Adipose tissue (tissue), 3 donors: Measurements from ENCODE around the gene MBL2. TPM values are rescaled to one million over a fixed set of nuclear protein-coding genes. Genes with fewer than 3 reads are reported as not detected.

Experiments
- H3K27ac ChIP-seq: one replicate; pipeline ENCODE4 v1.5.1; 2013; ENCODE audit warnings: low read depth, low read length
- WGBS, 3 donors: extraction: QIAGEN DNeasy Blood & Tissue Kit; methylation state at CpG; one replicate each; pipeline ENCODE4 v1.1.7; 2013; 5-methylcytosine and 5-hydroxymethylcytosine counted together
- polyA plus RNA-seq, 3 donors: library from polyadenylated mRNA; stranded (reverse); fragments of 200-250 nt; gene quantifications; one replicate each; pipeline ENCODE4 v1.2.3, GENCODE V29; 2013
- donor health status: healthy with polysubstance abuse.
- donor health status: Bipolar disorder and iron deficiency.
- donor health status: healthy.

Gene MBL2
- polyA plus RNA-seq, 3 donors: not detected

- H3K27ac ChIP-seq: no peak overlapping the region
- 87 to 92% (median 89%) methylated on average over 10 to 12 of the region's 12 CpGs for WGBS, 3 donors
Observed at GRCh38 chr10:52775132-52775647, 2.6 kb upstream of the MBL2 start.

DNA sequence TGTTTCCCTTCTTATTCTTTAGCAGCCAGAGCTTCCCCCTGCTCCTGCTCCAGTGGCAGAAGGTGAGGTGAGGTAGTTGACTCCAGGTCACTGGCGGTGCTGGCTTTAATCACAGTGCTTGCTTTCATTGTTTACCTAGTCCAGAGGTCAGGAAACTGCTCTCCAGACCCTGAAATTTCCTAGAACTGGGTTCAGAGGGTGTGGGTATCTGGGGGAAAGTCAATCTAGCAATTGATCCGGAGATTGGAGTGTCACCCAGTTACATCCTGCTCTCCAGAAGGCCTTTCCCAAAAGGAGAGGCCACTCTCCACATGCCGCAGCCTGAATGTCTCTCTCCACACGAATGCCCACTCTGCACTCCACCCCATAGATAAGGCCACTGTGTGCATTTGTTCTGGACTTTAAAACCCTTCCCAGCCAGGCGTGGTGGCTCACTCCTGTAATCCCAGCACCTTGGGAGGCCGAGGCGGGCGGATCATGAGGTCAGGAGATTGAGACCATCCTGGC is 2.1 kb upstream of the MBL2 start:
- 52 to 78% (median 72%) methylated on average over 8 of the region's 8 CpGs for WGBS, 3 donors
- no peak overlapping the region for H3K27ac ChIP-seq

- H3K27ac ChIP-seq: no peak overlapping the region
- 86 to 97% (median 96%) methylated on average over 2 of the region's 2 CpGs for WGBS, 3 donors
Observed at GRCh38 chr10:52774182-52774581, 1.6 kb upstream of the MBL2 start.

DNA sequence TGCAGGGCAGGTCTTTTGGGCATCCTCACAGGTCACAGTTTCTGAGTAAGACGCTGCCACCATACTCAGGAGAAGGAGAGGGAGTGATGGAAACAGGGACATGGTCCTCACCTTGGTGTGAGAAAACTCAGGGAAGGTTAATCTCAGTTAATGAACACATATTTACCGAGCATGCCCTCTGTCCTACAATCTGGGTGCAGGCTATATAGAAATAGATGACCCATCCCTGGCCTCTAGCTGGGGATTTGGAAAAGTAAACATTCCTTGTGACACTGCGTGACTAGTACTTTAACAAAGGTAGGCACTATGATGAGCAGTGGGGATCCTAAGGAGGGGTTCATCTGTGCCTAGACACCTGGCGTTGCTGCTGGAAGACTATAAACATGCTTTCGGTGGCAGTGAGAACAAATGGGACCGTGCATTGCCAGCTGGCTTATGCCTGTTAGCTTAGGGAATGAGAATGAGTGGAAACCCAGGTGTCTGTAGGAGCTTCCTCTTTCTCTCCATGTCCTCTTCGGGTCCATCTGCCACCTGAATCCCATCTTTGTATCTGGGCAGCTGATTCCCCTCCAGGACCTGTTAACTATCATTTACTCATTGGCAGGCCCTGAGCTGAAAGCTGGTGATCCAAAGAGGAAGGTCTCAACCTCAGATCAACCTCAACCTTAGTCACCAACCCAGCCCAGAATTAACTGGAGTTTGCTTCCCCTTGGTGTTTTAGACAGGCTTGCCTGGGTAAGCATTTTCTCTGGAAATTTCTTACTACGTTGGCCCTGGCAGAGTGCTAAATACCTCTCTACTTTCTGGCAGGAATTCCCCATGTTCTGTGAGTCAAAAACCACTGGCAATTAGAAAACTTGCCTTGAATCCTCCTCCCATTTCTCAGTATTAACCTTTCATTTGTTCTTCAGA is 794 bp downstream of the MBL2 start:
- WGBS, 3 donors: 59 to 78% (median 69%) methylated on average over 8 of the region's 8 CpGs
- no peak overlapping the region for H3K27ac ChIP-seq

DNA sequence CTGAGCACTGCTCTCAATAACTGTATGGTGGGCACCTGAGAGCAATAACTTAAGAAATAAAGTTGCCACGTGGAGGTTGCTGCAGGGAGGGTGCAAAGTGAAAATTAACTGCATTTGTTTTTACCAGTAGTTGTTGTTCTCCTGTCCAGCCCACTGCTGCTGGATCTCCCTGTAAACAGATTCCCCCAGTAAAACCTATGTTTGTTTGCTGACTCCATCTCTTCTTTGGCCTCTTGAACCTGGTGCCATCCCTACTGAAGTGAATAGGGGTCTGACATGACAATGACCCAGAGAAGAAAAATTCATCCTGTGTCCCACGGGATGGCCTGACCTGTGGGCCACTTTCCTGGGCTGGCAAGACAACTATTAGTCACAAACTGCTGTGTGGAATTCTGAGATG is 1.7 kb downstream of the MBL2 start:
- H3K27ac ChIP-seq: no peak overlapping the region
- 40 to 46% (median 42%) methylated on average over 2 of the region's 2 CpGs for WGBS, 3 donors

GRCh38 chr10:52769966-52770365 is 2.6 kb downstream of the MBL2 start:
- 87 to 92% (median 92%) methylated on average over 2 of the region's 2 CpGs for WGBS, 3 donors

DNA sequence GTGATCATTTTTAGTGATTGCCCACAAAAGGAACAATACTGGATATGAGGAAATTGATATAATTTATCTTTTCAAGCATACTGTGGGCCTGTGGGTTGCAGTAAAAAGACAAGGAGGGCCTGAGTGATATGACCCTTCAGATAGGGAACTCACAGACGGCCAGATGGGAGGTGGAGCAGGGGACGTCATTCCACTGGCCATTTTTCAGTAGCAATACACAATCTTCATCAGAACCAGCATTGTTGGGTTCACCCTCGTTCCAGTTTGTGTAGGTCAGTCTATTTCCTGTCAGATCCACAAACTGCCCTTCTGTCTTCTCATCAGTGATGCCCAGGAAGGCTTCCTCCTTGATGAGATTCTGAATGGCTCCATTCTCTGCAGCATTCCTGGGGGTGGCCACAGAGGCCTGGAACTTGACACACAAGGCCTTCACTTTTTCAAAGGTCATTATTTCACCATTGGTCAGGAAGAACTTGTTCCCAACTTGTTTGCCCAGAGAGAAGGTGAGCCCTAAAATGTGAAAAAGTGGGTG is 4.5 kb downstream of the MBL2 start:
- WGBS, 3 donors: 50 to 75% (median 61%) methylated on average over 3 of the region's 3 CpGs
- no peak overlapping the region for H3K27ac ChIP-seq

More at GRCh38 chr10:52769966-52770365, 2.6 kb downstream of the MBL2 start:
- no peak overlapping the region for H3K27ac ChIP-seq

DNA sequence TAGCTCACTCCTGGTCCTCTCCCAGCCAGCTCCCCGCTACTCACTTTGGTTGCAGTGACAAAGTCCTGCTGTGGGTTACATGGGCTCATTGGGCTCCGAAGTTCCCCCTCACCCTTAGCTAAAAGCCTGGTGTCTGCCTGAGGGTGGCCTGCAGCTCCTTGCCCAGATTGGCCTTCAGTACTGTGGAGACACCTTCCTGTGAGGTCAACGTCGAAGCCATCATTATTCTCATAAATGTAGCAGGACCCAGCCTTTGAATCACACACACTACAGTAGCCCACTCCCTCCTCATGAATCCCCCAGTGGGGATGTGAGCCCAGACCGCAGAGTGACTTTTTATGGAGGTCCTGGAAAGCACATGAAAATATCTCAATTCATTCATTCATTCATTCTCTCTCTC is 10.5 kb downstream of the MBL2 start:
- no peak overlapping the region for H3K27ac ChIP-seq
- 86 to 87% (median 86%) methylated on average over 5 of the region's 5 CpGs for WGBS, 3 donors

GRCh38 chr10:52759154-52759553 is 13.4 kb downstream of the MBL2 start:
- WGBS, 3 donors: 23 to 49% (median 36%) methylated on average over 3 of the region's 3 CpGs

GRCh38 chr10:52758406-52758805 is 14.2 kb downstream of the MBL2 start:
- no peak overlapping the region for H3K27ac ChIP-seq
- 82 to 93% (median 86%) methylated on average over 2 of the region's 2 CpGs for WGBS, 3 donors

More at GRCh38 chr10:52759154-52759553, 13.4 kb downstream of the MBL2 start:
- H3K27ac ChIP-seq: no peak overlapping the region

- 68 to 74% (median 69%) methylated on average over 6 of the region's 6 CpGs for WGBS, 3 donors
Observed at GRCh38 chr10:52757773-52758172, 14.8 kb downstream of the MBL2 start.

DNA sequence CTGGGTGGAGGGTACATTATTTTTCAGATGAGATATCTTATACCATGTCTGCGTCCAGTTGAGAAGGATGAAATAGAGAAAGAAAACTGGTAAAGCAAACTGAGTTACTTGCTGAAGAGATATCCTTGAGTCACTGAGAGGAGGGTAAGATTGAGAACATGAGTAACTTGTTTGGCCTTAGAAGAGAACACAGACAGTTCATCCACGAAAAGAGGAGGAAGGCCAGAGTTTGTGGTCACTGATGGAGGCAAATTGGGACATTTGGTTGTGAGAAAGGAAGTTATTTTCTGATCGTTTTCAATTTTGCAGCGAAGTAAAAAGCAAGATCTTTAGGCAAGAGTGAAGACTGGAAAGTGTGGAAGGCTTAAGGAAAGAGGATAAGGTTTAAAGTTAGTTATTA is 15.6 kb downstream of the MBL2 start:
- H3K27ac ChIP-seq: no peak overlapping the region
- whole genome bisulfite sequencing, 3 donors: 53 to 71% (median 64%) methylated on average over 4 of the region's 4 CpGs

More at GRCh38 chr10:52757773-52758172, 14.8 kb downstream of the MBL2 start:
- H3K27ac ChIP-seq: no peak overlapping the region

DNA sequence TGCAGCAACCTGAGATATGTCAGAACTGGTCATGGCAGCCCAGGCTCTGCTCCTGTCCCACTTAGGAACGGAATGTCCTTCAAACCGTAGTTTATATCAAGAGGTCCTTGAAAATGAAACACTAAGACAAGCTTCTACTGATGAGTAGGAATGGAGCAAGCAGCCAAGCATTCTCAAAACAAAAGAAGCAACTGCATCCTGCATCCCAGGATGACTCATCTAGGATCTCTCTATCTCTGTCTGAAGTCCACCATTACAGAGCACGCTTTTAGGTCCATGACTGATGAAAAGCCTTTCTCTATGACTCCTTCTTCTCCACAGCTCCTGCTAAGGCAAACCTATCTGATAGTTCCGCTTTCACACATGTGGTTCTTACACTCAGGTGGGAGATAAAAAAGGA is 16.3 kb downstream of the MBL2 start:
- H3K27ac ChIP-seq: no peak overlapping the region
- 82 to 94% (median 91%) methylated on average over 4 of the region's 4 CpGs for WGBS, 3 donors

DNA sequence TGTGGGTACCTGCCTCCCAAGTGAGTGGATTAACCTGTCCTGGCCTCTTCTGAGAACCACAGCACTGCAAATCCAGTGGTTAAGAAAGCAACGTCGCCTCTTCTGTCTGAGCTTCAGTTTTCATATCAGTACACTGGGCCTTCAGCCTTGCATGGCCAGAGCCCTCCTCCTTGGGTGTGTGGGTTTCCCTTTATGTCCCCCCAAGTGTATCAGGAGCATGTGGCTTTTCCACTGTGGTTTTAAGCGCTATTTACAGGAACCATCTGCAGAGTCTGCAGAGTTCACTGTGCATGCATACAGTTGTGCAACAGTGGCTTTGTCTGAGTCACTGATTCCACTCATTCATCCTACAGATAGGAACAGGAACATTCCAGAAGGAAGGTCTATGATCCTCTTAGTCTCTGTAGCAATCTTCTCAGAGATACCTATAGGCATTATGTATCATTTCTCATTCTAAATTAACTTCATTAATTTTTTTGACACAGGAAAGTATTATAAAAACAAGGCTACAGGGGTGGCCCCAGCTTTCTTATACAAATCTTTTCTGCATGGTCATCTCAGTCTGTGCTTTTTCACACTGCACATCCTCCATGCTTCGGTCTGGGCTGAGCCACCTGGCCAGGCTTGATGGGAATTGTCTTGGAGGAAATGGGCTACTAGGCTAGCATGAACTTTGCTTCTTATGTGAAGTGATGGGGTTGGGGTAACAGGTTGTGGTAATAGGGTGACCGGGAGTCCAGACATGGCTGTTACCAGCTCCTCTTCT is 17.1 kb downstream of the MBL2 start:
- WGBS, 3 donors: 58 to 79% (median 69%) methylated on average over 5 of the region's 5 CpGs
- no peak overlapping the region for H3K27ac ChIP-seq

GRCh38 chr10:52752801-52753445 is 19.7 kb downstream of the MBL2 start:
- 73 to 82% (median 81%) methylated on average over 3 of the region's 3 CpGs for WGBS, 3 donors
- no peak overlapping the region for H3K27ac ChIP-seq

DNA sequence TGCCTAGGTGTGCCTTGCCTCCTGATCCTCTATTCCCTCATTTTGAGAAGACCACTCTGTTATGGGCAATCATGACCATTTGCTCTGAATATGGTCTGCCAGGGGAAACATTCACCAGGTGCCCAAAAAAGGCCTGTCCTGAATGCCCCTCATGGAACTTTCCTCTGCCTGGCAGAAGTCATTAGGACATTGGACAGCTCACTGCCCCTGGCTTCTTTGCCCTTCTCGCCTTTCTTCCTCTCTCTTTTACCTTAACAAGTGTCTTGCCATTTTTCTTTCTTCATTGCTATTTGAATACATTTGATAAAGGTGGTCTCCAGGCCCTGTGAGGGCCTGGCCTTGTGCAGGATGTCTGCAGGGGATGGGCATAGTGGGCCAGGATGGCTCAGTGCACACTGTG is 20.3 kb downstream of the MBL2 start:
- 76 to 90% (median 84%) methylated on average over 1 of the region's 1 CpG for WGBS, 3 donors
- no peak overlapping the region for H3K27ac ChIP-seq

GRCh38 chr10:52751337-52751736 is 21.2 kb downstream of the MBL2 start:
- no peak overlapping the region for H3K27ac ChIP-seq
- 80 to 82% (median 80%) methylated on average over 2 of the region's 2 CpGs for WGBS, 3 donors

- WGBS, 3 donors: 71 to 82% (median 74%) methylated on average over 1 of the region's 1 CpG
Observed at GRCh38 chr10:52750629-52751028, 22.0 kb downstream of the MBL2 start.

More at GRCh38 chr10:52750629-52751028, 22.0 kb downstream of the MBL2 start:
- no peak overlapping the region for H3K27ac ChIP-seq
